ENCODE measurements around the gene PRPF40A.

DNA sequence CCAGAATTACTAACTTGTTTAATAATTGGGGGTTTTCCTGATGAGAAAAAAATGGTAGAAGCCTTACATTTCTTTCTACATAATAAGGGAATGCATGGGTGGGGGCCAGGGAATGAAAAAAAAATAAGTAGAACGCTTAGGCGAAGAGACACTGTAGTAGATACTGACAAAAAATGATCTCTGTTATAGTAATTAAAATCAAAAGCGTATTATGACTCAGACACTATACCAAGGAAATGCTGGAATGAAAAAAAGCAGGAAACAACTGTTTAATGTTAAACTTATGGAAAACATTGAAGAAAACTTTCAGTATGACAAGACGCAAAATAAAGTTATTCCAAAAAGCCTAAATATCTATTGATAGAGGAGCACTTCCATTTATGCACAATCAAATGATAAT is 42.9 kb downstream of the PRPF40A start:
- no peak for TF ChIP-seq EZH2 (IDR thresholded peaks at IDR 0.05; ENCODE audit: borderline replicate concordance, low read depth, low read length, poor library complexity, severe bottlenecking)
- TF ChIP-seq, protein P1, sequence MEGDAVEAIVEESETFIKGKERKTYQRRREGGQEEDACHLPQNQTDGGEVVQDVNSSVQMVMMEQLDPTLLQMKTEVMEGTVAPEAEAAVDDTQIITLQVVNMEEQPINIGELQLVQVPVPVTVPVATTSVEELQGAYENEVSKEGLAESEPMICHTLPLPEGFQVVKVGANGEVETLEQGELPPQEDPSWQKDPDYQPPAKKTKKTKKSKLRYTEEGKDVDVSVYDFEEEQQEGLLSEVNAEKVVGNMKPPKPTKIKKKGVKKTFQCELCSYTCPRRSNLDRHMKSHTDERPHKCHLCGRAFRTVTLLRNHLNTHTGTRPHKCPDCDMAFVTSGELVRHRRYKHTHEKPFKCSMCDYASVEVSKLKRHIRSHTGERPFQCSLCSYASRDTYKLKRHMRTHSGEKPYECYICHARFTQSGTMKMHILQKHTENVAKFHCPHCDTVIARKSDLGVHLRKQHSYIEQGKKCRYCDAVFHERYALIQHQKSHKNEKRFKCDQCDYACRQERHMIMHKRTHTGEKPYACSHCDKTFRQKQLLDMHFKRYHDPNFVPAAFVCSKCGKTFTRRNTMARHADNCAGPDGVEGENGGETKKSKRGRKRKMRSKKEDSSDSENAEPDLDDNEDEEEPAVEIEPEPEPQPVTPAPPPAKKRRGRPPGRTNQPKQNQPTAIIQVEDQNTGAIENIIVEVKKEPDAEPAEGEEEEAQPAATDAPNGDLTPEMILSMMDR (conservative IDR thresholded peaks at IDR 0.05; ENCODE audit: low read depth, low read length) = no peak
